CD14-positive monocyte (primary cell): ENCODE data around the gene GTF3A. TPM values are rescaled to one million over a fixed set of nuclear protein-coding genes. Genes with fewer than 3 reads are reported as not detected.

Experiments
- DNase-seq, 3 donors: peaks; one replicate each; pipeline ENCODE4 v3.0.0-alpha.2; 2011 to 2022
- H2AFZ ChIP-seq: 2 replicates; pipeline ENCODE4 v1.6.0; 2012; ENCODE audit warnings: mild to moderate bottlenecking, low read depth, low read length, inconsistent platforms; ENCODE audit not compliant: insufficient read depth, poor library complexity, severe bottlenecking
- H3K27ac ChIP-seq, 2 donors: 1 replicate in 1 of 2; 2 replicates in 1 of 2; pipeline ENCODE4 v1.5.1; 2012 to 2013; ENCODE audit warnings: low read length in 2 of 2, control low read depth in 1 of 2, inconsistent platforms in 1 of 2, low read depth in 1 of 2, mild to moderate bottlenecking in 1 of 2
- H3K27me3 ChIP-seq, 2 donors: one replicate each; pipeline versions ENCODE4 v1.6.0 to v1.6.1; 2011 to 2013; ENCODE audit warnings: low read length in 2 of 2; ENCODE audit not compliant: control insufficient read depth in 2 of 2, insufficient read depth in 2 of 2
- H3K36me3 ChIP-seq, 2 donors: replicated peaks in 1 of 2; 1 replicate in 1 of 2; 2 replicates in 1 of 2; pipeline versions ENCODE4 v1.5.1 to v1.6.1; 2012 to 2013; ENCODE audit warnings: low read length in 2 of 2, control low read depth in 1 of 2, inconsistent platforms in 1 of 2, mild to moderate bottlenecking in 1 of 2; ENCODE audit not compliant: insufficient read depth in 2 of 2, control insufficient read depth in 1 of 2
- H3K4me1 ChIP-seq, 2 donors: 1 replicate in 1 of 2; 2 replicates in 1 of 2; pipeline versions ENCODE4 v1.5.1 to v1.6.1; 2012 to 2013; ENCODE audit warnings: low read length in 2 of 2, control low read depth in 1 of 2, inconsistent platforms in 1 of 2, mild to moderate bottlenecking in 1 of 2, moderate library complexity in 1 of 2; ENCODE audit not compliant: insufficient read depth in 2 of 2, control insufficient read depth in 1 of 2
- H3K4me2 ChIP-seq: replicated peaks from 2 replicates; pipeline ENCODE3; 2012; ENCODE audit warnings: low read length, moderate library complexity, mild to moderate bottlenecking; ENCODE audit not compliant: poor library complexity, severe bottlenecking; ENCODE audit errors: extremely low read depth
- H3K4me3 ChIP-seq, 3 experiments: fragments of 200-600 bp in 1 of 3; sonication (generic) in 1 of 3; replicated peaks in 1 of 3; 1 replicate in 2 of 3; 2 replicates in 1 of 3; pipeline ENCODE4 v1.5.1; 2011 to 2013; ENCODE audit warnings: low read length in 3 of 3, mild to moderate bottlenecking in 3 of 3, control low read depth in 2 of 3, low read depth in 2 of 3, inconsistent platforms in 1 of 3, moderate library complexity in 1 of 3
- H3K79me2 ChIP-seq: 2 replicates; pipeline ENCODE4 v1.6.0; 2012; ENCODE audit warnings: mild to moderate bottlenecking, control low read depth, inconsistent platforms, low read length, moderate library complexity; ENCODE audit not compliant: insufficient read depth
- H3K9ac ChIP-seq: 2 replicates; pipeline ENCODE4 v1.6.0; 2017; ENCODE audit warnings: low read length, mild to moderate bottlenecking; ENCODE audit not compliant: insufficient read depth, poor library complexity, severe bottlenecking
- H3K9me3 ChIP-seq, 2 donors: replicated peaks in 1 of 2; 1 replicate in 1 of 2; 2 replicates in 1 of 2; pipeline versions ENCODE4 v1.5.1 to v1.6.1; 2012 to 2013; ENCODE audit warnings: low read length in 2 of 2, control low read depth in 1 of 2; ENCODE audit not compliant: control insufficient read depth in 1 of 2, insufficient read depth in 1 of 2
- H4K20me1 ChIP-seq: 2 replicates; pipeline ENCODE4 v1.6.0; 2012; ENCODE audit warnings: mild to moderate bottlenecking, low read length, control low read depth, moderate library complexity; ENCODE audit not compliant: insufficient read depth
- H3K27ac Mint-ChIP-seq, 7 donors: one replicate each; pipeline ENCODE4 v1.8.0; 2020; ENCODE audit warnings: mild to moderate bottlenecking in 7 of 7, mixed read lengths in 7 of 7, moderate library complexity in 6 of 7, inconsistent platforms in 2 of 7
- H3K27me3 Mint-ChIP-seq, 3 donors: one replicate each; pipeline ENCODE4 v1.8.0; 2021 to 2022; ENCODE audit warnings: low read depth in 3 of 3, mild to moderate bottlenecking in 3 of 3, mixed read lengths in 3 of 3, moderate library complexity in 3 of 3, inconsistent platforms in 1 of 3
- H3K36me3 Mint-ChIP-seq, 2 donors: one replicate each; pipeline ENCODE4 v1.8.0; 2020; ENCODE audit warnings: mixed read lengths in 2 of 2, inconsistent platforms in 1 of 2, mild to moderate bottlenecking in 1 of 2
- H3K4me1 Mint-ChIP-seq: one replicate; pipeline ENCODE4 v1.8.0; 2020; ENCODE audit warnings: mild to moderate bottlenecking, mixed read lengths
- H3K4me3 Mint-ChIP-seq, 2 donors: one replicate each; pipeline ENCODE4 v1.8.0; 2020; ENCODE audit warnings: mild to moderate bottlenecking in 2 of 2, mixed read lengths in 2 of 2, moderate library complexity in 1 of 2
- H3K9me3 Mint-ChIP-seq, 7 donors: one replicate each; pipeline ENCODE4 v1.8.0; 2020 to 2022; ENCODE audit warnings: mixed read lengths in 7 of 7, mild to moderate bottlenecking in 6 of 7, moderate library complexity in 6 of 7, inconsistent platforms in 2 of 7
- CTCF ChIP-seq: fragments of 200-600 bp; IDR thresholded peaks from one replicate; pipeline ENCODE4 v1.8.0; 2022; ENCODE audit warnings: antibody characterized with exemption, mild to moderate bottlenecking
- WGBS: methylation state at CpG from one replicate; pipeline ENCODE4 v1.1.5; 2013; ENCODE audit warnings: missing lambda C conversion rate; ENCODE audit not compliant: insufficient coverage; 5-methylcytosine and 5-hydroxymethylcytosine counted together
- intact Hi-C, 2 donors: fragments of 100-400 bp; cut with micrococcal nuclease; formaldehyde crosslinking; loops; one replicate each; pipeline versions ENCODE4 v1.15.0 to v1.15.1; 2023
- polyA plus RNA-seq, 3 donors: library from polyadenylated mRNA; depleted of rRNA in 1 of 3; unstranded in 2 of 3; stranded (reverse) in 1 of 3; fragments of 300-500 nt in 2 of 3; fragments of >200 nt in 1 of 3; fragmentation: Illumina TruSeq in 2 of 3; gene quantifications; 1 replicate in 2 of 3; 2 replicates in 1 of 3; pipeline ENCODE4 v1.2.3, GENCODE V29; 2012 to 2021

GTF3A gene
- polyA plus RNA-seq, 3 donors, result 88.8 to 259 (median 179) TPM

DNA sequence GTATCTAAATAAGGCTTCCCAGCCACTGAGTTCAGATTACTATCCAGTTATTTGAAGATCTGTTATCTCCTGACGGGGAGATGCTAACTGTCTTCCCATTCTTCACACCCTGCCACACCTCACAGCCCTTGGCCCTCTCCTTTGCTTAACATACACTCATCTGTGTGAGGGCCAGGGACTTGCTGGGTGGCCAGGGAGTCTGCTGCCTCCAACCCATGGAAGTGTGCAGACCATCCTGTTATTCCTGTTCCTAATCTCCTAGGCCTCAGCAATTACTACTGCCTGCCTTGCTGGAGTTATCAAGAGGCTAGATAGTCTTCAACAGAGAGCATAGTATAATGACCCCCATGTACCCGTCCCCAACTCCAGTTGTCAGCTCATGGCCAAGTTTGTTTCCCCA lies 36.2 kb upstream of the GTF3A start:
- H3K36me3 ChIP-seq, result no peaks in the 10 kb centered on the region
- DNase-seq, result no peak
- TF ChIP-seq CTCF, result no peak
- no peaks in the 10 kb centered on the region for H3K36me3 Mint-ChIP-seq
- no peaks in the 10 kb centered on the region for H3K79me2 ChIP-seq
- no peak overlapping the region for H3K27ac ChIP-seq
- H3K4me2 ChIP-seq, result no peak overlapping the region
- H3K4me3 Mint-ChIP-seq, result no peak overlapping the region
- H3K9ac ChIP-seq, result no peak overlapping the region
- peaks cover 6 to 9% of the 10 kb centered on the region in 2 donors for H3K4me1 ChIP-seq
- no peaks in the 10 kb centered on the region for H3K9me3 ChIP-seq
- WGBS, result no CpG with 5 or more reads among the region's 2 CpGs
- no peak overlapping the region for H3K4me3 ChIP-seq
- H3K4me1 Mint-ChIP-seq, result peaks cover 4% of the 10 kb centered on the region
- no peak overlapping the region for H3K27ac Mint-ChIP-seq
- peaks cover 2 to 7% (median 5%) of the 10 kb centered on the region in 3 donors for H3K27me3 Mint-ChIP-seq
- H2AFZ ChIP-seq, result no peak overlapping the region
- no peaks in the 10 kb centered on the region for H3K27me3 ChIP-seq
- peaks cover 0 to 4% (median 0%) of the 10 kb centered on the region in 7 donors for H3K9me3 Mint-ChIP-seq
- no peaks in the 10 kb centered on the region for H4K20me1 ChIP-seq
- intact Hi-C loops, result no loop called here

- H3K79me2 ChIP-seq, result no peaks in the 10 kb centered on the region
- H3K4me1 ChIP-seq, result peaks cover 6 to 9% of the 10 kb centered on the region in 2 donors
- Mint-ChIP-seq H3K27ac (no peak overlapping the region), H3K9me3 (no peaks in the 10 kb centered on the region), H3K4me3 (no peak overlapping the region), H3K36me3 (no peaks in the 10 kb centered on the region), H3K4me1 (peaks cover 4% of the 10 kb centered on the region), H3K27me3 (peaks cover 0 to 7% (median 2%) of the 10 kb centered on the region in 3 donors)
- no peak overlapping the region for H3K27ac ChIP-seq
- no peak overlapping the region for H3K9ac ChIP-seq
- no peaks in the 10 kb centered on the region for H3K36me3 ChIP-seq
- WGBS, result 94% methylated on average over 2 of the region's 7 CpGs
- no peak overlapping the region for H2AFZ ChIP-seq
- H4K20me1 ChIP-seq, result no peaks in the 10 kb centered on the region
- no peak overlapping the region for H3K4me2 ChIP-seq
- no peak for DNase-seq
- no peaks in the 10 kb centered on the region for H3K9me3 ChIP-seq
- H3K4me3 ChIP-seq, result no peak overlapping the region
- intact Hi-C loops, result loop anchor here in 1 of 2 donors (5.0 kb wide), 1 partner anchor 142 kb away; no protein-coding TSS in a partner anchor
- no peaks in the 10 kb centered on the region for H3K27me3 ChIP-seq
- no peak for TF ChIP-seq CTCF
Measured at GRCh38 chr13:27389891-27390290, 34.5 kb upstream of the GTF3A start.
